Prostate gland (tissue), 2 donors: ENCODE data around the gene NR1D2. TPM values are rescaled to one million over a fixed set of nuclear protein-coding genes. Genes with fewer than 3 reads are reported as not detected.
"Not testable (repeated sequence)": the region's sequence is repeated elsewhere in the genome, so short reads cannot be mapped to it uniquely, and the experiment has no call there.

Experiments
- DNase-seq: peaks from one replicate; pipeline ENCODE4 v3.0.0-alpha.2; 2019; ENCODE audit warnings: low spot score
- H3K27ac ChIP-seq, 2 donors: fragments of 200-600 bp; sonication (generic); 2 replicates each; pipeline ENCODE4 v1.5.1; 2017 to 2019
- H3K27me3 ChIP-seq: fragments of 200-600 bp; sonication (generic); replicated peaks from 2 replicates; pipeline ENCODE4 v1.5.1; 2019; ENCODE audit not compliant: insufficient read depth
- H3K36me3 ChIP-seq, 2 donors: fragments of 200-600 bp; sonication (generic); 1 replicate in 1 of 2; 2 replicates in 1 of 2; pipeline versions ENCODE4 v1.5.1 to v1.8.1; 2017 to 2019
- H3K4me1 ChIP-seq: fragments of 200-600 bp; sonication (generic); replicated peaks from 2 replicates; pipeline ENCODE4 v1.5.1; 2019
- H3K4me3 ChIP-seq, 2 donors: fragments of 200-600 bp; sonication (generic); 2 replicates each; pipeline ENCODE4 v1.5.1; 2017 to 2019
- H3K9me3 ChIP-seq: fragments of 200-600 bp; sonication (generic); 2 replicates; pipeline ENCODE4 v1.5.1; 2017
- POLR2A ChIP-seq: fragments of 450-650 bp; IDR thresholded peaks from one replicate; pipeline ENCODE4 v1.6.1; 2016; ENCODE audit warnings: antibody characterized with exemption, mild to moderate bottlenecking
- POLR2AphosphoS5 ChIP-seq: sonication (generic); formaldehyde crosslinking; IDR thresholded peaks from one replicate; pipeline ENCODE4 v1.6.1; 2017; ENCODE audit warnings: antibody characterized with exemption
- WGBS: methylation state at CpG from one replicate; pipeline ENCODE4 v1.1.5; 2018; 5-methylcytosine and 5-hydroxymethylcytosine counted together
- intact Hi-C: fragments of 100-400 bp; cut with DNase I; formaldehyde crosslinking; loops from one replicate; pipeline ENCODE4 v1.14.2; 2022
- total RNA-seq, 2 donors: library from RNA; depleted of rRNA; stranded (reverse); fragments of >200 nt; gene quantifications; one replicate each; pipeline ENCODE4 v1.1.0, GENCODE V29; 2016
- TF ChIP-seq, protein P1 (sequence below), 4 experiments: fragments of 200-600 bp in 2 of 4; fragments of 450-650 bp in 2 of 4; sonication (generic) in 2 of 4; IDR thresholded peaks; 1 replicate in 3 of 4; 2 replicates in 1 of 4; pipeline ENCODE4 v1.5.1; 2016 to 2019; ENCODE audit warnings: antibody characterized with exemption in 4 of 4, mild to moderate bottlenecking in 2 of 4, moderate library complexity in 2 of 4

The NR1D2 gene
- total RNA-seq: 10 to 100 TPM; 39.8 to 48.9 TPM

DNA sequence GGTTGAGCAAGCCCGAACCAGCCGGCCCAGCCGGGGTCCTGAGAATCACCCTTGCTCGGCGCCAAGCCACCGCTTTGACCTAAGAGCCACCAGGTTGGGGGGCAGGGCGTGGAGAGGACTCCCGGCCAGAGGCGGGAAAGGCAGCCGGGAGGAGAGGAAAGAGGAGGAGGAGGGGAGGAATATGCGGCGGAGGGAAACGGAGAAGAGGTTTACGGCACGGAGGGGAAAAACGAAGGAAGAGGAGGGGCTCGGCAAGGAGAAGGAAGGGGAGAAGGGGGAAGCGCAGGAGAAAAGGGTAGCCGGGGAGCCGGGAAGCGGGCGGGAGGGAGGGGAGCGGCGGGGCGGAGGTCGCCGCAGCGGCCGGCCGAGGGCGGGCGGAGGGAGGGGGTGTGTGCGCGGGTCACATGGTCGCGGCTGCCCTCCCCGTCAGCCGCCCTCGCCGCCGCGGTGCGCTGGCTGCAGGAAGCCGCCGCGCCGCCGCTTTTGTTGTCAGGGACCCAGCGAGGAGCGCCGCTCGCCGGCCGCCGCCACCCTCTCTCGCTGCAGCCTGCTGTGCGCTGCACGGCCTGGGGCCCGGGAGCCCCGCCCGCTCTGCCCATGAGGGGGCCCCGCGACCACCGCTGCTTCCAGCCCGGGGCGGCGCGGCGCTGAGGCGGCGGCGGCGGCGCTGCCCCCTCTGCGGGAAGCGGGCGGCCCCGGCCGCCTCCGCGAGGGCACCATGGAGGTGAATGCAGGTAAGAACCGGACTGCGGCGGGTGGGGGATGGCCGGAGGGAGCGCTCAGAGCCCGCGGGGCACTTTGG lies at the start of gene NR1D2:
Gene NR1D2 (plus strand): TSS at position 426 of the 802 bp plus-strand sequence. CDS start 293 bp downstream, at position 719.
- H3K27ac ChIP-seq: peak within 1 kb of the TSS; percentile 96 to 99
- WGBS: under 1% methylated on average over 65 of the region's 88 CpGs
- no peaks in the 10 kb centered on the region for H3K36me3 ChIP-seq
- TF ChIP-seq, protein P1, sequence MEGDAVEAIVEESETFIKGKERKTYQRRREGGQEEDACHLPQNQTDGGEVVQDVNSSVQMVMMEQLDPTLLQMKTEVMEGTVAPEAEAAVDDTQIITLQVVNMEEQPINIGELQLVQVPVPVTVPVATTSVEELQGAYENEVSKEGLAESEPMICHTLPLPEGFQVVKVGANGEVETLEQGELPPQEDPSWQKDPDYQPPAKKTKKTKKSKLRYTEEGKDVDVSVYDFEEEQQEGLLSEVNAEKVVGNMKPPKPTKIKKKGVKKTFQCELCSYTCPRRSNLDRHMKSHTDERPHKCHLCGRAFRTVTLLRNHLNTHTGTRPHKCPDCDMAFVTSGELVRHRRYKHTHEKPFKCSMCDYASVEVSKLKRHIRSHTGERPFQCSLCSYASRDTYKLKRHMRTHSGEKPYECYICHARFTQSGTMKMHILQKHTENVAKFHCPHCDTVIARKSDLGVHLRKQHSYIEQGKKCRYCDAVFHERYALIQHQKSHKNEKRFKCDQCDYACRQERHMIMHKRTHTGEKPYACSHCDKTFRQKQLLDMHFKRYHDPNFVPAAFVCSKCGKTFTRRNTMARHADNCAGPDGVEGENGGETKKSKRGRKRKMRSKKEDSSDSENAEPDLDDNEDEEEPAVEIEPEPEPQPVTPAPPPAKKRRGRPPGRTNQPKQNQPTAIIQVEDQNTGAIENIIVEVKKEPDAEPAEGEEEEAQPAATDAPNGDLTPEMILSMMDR (IDR thresholded peaks at IDR 0.05): peak in 1 of 4 experiments; percentile 14
- peak; percentile 89 for TF ChIP-seq POLR2A
- no peak for TF ChIP-seq POLR2AphosphoS5
- H3K27me3 ChIP-seq: no peaks in the 10 kb centered on the region
- H3K4me3 ChIP-seq: peak within 1 kb of the TSS; percentile 72 to 82
- no peaks in the 10 kb centered on the region for H3K9me3 ChIP-seq
- DNase-seq: peak; percentile 83
- peaks cover 8% of the 10 kb centered on the region for H3K4me1 ChIP-seq
- intact Hi-C loops: no loop called here

DNA sequence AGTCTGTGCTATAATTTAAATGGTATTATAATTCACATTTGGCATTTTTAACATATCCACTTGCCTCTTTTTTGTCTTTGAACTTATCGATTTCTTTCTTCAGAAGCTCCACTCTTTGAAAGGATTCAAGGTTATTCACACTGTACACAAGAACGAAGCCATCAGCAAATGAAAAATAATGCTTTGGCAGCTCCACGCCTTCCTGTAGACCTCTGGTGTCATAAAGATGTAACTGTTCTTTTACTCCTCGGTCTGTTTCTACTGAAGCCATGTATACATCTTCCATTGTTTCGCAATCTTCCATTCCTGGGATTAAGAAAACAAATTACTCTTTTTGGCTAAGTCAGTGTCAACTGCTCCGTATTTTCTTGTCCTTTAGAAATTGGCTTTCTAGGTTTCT lies 44.3 kb upstream of the NR1D2 start:
- TF ChIP-seq, protein P1 (IDR thresholded peaks at IDR 0.05): no peak
- TF ChIP-seq POLR2AphosphoS5: no peak
- no peak for TF ChIP-seq POLR2A
- Histone ChIP-seq H3K4me3 (no peak overlapping the region), H3K27me3 (no peaks in the 10 kb centered on the region), H3K27ac (no peak overlapping the region), H3K9me3 (no peaks in the 10 kb centered on the region), H3K4me1 (no peaks in the 10 kb centered on the region), H3K36me3 (no peaks in the 10 kb centered on the region)
- DNase-seq: no peak
- intact Hi-C loops: no loop called here
- 82% methylated on average over 6 of the region's 6 CpGs for WGBS

DNA sequence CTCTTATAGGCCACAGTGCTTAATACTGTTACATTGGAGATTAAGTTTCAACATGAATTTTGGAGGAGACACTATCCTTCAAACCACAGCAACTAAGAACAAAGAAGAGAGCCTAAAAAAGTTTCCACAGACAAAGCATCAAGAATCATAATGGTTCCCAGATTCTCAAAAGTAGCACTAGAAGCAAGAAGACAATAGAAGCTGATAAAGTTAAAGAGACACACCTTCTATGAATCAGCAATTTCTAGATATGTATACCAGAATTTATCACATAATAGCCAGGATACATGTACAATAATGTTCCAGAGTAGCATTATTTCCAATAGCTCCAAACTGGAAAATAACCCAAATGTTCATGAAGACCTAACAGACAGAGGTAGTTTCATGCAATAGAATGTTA lies 40.5 kb upstream of the NR1D2 start:
- intact Hi-C loops: no loop called here
- TF ChIP-seq POLR2A (no peak), POLR2AphosphoS5 (no peak)
- H3K9me3 ChIP-seq: no peaks in the 10 kb centered on the region
- DNase-seq: no peak
- H3K4me3 ChIP-seq: no peak overlapping the region
- H3K27me3 ChIP-seq: no peaks in the 10 kb centered on the region
- no peak overlapping the region for H3K27ac ChIP-seq
- H3K4me1 ChIP-seq: no peaks in the 10 kb centered on the region
- no peaks in the 10 kb centered on the region for H3K36me3 ChIP-seq

DNA sequence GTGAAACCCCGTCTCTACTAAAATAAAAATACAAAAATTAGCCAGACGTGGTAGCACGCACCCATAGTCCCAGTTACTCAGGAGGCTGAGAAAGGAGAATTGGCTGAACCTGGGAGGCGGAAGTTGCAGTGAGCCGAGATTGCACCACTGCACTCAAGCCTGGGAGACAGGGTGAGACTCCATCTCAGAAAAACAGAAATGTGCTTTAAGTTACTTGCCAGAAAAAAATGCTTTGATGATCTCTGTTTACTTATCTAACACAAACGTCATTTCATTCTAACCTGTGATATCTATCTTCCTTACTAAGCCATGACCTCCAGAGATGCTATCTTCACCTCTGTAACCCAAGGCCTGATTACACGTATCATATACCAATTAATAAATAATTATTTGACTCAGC lies 35.7 kb upstream of the NR1D2 start:
- 87% methylated on average over 7 of the region's 7 CpGs for WGBS
- Histone ChIP-seq H3K27me3 (no peaks in the 10 kb centered on the region), H3K36me3 (no peaks in the 10 kb centered on the region), H3K9me3 (no peaks in the 10 kb centered on the region), H3K4me1 (peaks cover 3% of the 10 kb centered on the region), H3K4me3 (no peak overlapping the region), H3K27ac (no peak overlapping the region)
- DNase-seq: no peak
- intact Hi-C loops: no loop called here
- no peak for TF ChIP-seq POLR2AphosphoS5
- TF ChIP-seq, protein P1 (IDR thresholded peaks at IDR 0.05): no peak
- no peak for TF ChIP-seq POLR2A

DNA sequence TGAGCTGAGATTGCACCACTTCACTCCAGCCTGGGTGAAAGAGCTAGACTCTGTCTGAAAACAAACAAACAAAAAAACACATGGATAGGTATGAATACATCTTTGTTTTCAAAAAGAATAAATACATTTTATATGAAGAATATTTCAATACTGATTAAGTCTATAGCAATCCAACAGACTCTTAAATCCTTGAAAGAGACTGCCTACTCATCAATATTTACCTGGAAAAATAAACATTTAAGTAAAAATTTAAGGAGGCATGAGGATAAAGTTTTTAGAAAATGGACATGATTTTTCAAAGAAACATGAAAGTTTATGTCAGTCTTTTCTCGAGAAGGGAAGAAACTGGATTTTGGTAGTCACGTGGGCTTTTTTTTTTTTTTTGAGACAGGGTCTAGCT lies 33.7 kb upstream of the NR1D2 start:
- TF ChIP-seq POLR2AphosphoS5 (no peak), POLR2A (no peak)
- TF ChIP-seq, protein P1 (IDR thresholded peaks at IDR 0.05): no peak
- Histone ChIP-seq H3K4me1 (peaks cover 3% of the 10 kb centered on the region), H3K36me3 (no peaks in the 10 kb centered on the region), H3K4me3 (no peak overlapping the region), H3K27me3 (no peaks in the 10 kb centered on the region), H3K27ac (no peak overlapping the region), H3K9me3 (no peaks in the 10 kb centered on the region)
- 89% methylated on average over 2 of the region's 2 CpGs for WGBS
- intact Hi-C loops: no loop called here
- no peak for DNase-seq

DNA sequence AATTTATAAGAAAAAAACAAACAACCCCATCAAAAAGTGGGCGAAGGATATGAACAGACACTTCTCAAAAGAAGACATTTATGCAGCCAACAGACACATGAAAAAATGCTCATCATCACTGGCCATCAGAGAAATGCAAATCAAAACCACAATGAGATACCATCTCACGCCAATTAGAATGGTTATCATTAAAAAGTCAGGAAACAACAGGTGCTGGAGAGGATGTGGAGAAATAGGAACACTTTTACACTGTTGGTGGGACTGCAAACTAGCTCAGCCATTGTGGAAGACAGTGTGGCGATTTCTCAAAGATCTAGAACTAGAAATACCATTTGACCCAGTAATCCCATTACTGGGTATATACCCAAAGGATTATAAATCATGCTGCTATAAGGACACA lies 32.8 kb upstream of the NR1D2 start:
- DNase-seq, H3K9me3 ChIP-seq, H3K27me3 ChIP-seq, H3K36me3 ChIP-seq, H3K4me3 ChIP-seq, H3K27ac ChIP-seq, intact Hi-C loops, H3K4me1 ChIP-seq: not testable (repeated sequence)
- WGBS: 96% methylated on average over 3 of the region's 3 CpGs
